NK-92 (cell line): ENCODE data around the gene CDKL4.
"Not testable (repeated sequence)": the region's sequence is repeated elsewhere in the genome, so short reads cannot be mapped to it uniquely, and the experiment has no call there.

Experiments
- DNase-seq: peaks from one replicate; lab custom pipeline; 2025; ENCODE audit not compliant: unreplicated experiment; lab: John Stamatoyannopoulos, UW

Gene CDKL4

DNA sequence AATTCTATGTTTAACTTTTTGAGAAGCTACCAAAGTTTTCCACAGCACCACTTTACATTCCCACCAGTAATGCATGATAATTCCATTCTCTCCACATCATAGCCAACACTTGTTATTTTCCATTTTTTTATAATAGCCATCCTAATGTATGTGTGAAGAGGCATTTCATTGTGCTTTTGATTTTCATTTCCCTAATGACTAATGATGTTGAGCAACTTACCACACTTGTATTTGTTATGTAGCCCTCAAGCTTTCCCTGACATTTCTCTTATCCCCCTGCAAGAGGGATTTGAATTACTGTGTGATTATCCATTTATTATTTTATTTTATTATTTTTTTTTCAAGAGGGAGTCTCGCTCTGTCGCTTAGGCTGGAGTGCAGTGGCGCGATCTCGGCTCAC is 99.4 kb downstream of the CDKL4 start:
- no peak for DNase-seq

DNA sequence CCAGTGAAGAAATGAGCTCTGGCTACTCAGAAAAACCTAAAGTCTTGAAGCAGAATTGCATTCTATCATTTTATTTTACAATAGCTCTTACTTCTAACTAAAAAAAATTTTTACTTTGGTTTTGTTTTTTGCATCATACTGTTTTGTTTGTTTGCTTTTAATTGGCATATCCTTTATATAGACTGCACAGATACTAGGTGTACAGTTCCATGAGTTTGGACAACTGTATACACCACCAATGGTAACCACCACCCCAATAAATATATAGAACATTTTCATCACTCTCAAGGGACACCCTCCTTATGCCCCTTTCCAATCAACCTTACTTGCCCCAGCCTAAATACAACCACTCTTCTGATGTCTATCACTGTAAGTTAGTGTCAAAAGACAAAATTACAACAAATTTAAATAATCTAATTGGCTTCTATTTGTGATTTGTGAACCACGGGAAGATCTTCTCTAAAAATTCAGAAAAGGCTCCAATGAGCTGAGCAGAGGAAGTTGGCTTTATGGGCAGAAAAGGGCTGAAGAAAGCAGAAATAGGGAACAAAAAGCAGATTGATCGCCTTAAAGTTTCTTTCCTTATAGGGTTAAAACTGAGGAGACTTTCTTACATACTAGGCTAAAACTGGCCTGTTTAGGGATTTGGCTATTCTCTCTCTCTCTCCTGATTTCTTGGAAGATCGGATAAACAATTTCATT is 100.7 kb downstream of the CDKL4 start:
- DNase-seq = no peak

DNA sequence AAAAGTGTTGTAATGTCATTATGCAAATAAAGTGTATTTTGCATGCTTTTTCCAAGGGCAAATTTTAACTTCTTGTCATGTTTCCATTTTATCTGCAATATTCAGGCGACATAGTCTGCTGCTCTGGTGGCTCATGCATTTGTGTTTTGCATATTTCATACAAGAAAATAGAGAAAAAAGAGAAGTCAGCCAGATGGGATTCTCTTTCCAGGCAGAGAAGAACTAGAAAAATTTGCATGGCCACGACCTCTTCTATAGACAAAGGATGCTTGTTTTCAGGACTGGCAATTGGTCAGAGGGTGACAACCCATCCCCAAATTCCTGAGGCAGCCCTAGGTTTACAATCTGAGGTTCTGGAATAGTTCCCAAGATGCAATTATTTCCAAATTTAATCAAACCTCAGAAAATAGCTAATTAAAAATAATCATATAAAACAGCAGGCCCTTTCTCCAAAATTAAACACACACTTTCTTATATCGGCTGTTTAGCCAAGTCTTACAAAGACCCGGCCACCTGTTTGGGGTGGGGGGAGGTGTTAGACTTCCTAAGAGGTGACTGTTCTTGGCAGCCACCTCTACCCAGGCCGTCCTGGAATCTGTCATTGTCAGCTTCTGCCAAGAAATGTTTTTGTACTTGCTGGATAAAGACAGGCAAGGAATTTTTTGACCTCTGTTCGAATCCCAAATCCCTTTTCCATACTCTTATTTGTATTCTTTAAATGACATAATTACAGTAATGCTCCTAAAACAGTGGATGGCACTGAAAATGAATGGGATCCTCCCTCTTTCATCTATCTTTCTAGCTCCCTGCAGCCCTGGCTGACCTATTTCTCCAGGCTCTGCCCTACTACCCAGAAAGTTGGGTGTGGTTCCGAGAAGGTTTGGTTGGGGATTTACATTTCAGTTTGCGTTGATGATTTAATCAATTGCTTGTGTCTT is 102.2 kb downstream of the CDKL4 start:
- no peak for DNase-seq

DNA sequence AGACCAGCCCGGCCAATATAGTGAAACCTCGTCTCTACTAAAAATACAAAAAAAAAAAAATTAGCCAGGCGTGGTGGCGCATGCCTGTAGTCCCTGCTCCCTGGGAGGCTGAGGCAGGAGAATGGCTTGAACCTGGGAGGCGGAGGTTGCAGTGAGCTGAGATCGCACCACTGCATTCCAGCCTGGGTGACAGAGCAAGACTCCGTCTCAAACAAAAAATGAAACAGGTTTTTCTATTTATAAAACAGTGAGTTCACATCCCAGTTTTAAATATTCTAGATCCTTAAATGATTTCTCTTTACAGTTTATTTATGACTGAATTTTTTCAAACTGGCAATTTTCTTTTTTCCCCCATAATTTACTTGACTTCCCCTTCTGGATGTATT is 102.8 kb downstream of the CDKL4 start:
- not testable (repeated sequence) for DNase-seq

DNA sequence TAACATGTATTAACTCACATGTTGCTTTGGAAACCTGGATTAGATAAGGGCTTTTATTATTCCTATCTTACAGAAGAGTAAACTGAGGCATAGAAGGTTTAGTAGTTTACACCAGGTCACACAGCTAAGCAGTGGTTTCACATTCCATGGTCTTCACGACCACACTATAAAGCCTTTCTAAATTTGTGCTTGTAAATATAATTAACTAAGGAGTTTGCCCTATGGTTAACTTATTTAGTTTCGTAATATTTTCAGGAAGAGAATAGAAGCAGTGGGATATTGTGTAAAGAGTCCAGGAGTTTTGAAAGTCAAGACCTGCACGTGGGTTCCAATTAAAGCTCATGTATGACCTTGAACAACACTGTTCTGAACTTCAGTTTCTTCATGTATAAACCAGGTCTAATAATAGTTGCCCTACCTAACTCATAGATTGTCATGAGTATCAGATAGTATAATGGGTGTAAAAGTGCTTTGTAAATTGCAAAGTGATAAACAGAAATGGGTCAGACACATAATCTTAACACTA is 103.4 kb downstream of the CDKL4 start:
- no peak for DNase-seq

DNA sequence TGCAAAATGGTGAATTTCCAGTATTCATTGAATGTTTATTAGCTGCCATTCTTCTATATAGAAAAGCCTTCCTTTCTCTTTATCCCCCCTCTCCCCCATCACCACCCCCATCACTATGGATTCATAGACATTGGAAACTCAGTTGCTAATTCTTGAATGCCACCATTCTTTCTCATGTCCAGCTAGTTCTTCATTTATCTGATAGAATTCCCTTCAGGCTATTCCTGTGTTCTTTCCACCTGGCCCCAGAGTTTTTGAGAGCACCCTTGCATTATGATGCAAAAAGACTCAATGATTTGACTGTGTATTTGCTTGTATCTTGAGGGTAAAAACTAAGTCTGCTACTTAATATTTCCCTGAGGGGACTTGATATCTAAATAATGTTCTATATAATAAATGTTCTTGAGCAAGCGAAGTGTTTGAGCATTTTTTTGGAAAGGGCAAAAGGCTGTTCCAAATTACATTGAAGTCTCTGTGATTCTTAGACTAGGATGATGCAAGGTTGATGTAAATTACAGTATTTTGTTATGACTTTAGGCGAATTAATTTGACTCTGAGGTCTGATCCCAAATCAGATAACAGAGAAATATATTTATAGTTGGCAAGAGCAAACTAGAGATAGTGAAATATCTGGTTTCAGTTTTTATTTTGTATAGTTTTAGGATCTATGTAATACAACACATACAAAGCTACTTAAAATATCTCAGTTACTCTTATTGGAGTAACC is 104.1 kb downstream of the CDKL4 start:
- DNase-seq = no peak

DNA sequence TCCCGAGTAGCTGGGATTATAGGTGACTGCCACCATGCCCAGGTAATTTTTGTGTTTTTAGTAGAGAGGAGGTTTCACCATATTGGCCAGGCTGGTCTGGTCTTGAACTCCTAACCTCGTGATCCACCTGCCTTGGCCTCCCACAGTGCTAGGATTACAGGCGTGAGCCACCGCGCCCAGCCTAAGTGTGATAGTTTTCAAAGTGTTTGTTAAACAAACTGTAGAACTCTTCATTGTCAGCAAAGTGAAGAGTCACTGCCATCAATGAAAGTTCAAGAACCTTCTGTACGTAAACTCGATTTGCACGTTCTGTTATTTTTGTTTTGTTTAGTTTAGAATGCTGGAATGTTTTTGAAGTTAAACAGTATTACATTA is 104.9 kb downstream of the CDKL4 start:
- no peak for DNase-seq

DNA sequence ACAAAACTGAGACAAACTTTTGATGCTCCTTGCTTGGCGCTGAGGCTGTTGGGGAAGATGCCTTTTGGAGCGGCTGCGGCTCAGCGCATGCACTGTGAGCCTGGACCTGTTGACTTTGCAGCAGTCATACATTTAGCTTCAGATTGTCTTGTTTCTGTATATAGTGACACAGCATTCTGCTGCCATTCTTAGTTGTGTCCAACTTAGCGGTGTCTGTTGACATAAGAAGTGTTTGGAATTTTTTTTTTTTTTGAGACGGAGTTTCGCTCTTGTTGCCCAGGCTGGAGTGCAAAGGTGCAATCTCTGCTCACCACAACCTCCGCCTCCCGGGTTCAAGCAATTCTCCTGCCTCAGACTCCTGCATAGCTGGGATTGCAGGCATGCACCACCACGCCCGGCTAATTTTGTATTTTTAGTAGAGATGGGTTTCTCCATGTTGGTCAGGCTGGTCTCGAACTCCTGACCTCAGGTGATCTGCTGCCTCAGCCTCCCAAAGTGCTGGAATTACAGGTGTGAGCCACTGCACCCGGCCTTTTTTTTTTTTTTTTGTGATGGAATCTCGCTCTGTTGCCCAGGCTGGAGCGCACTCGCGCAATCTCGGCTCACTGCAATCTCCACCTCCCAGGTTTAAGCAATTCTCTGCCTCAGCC is 105.5 kb downstream of the CDKL4 start:
- DNase-seq = not testable (repeated sequence)

DNA sequence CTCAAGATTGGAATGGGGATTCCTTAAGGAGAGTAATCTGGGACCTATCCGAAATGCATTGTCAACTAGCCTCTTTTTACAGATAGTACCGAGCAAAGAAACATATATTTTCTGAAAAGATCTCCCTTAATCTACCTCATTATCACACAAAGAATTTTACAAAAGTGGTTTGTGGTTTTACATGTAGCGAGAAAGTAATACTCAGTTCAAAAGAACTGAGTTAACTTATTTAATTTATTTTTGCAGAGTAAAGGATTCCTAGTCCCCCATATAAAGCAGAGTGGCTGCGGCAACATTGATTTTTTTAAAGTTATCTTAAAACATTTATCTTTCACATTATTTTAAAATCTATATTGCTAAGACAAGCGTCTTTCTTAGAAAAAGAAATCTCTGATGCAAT is 107.0 kb downstream of the CDKL4 start:
- no peak for DNase-seq

DNA sequence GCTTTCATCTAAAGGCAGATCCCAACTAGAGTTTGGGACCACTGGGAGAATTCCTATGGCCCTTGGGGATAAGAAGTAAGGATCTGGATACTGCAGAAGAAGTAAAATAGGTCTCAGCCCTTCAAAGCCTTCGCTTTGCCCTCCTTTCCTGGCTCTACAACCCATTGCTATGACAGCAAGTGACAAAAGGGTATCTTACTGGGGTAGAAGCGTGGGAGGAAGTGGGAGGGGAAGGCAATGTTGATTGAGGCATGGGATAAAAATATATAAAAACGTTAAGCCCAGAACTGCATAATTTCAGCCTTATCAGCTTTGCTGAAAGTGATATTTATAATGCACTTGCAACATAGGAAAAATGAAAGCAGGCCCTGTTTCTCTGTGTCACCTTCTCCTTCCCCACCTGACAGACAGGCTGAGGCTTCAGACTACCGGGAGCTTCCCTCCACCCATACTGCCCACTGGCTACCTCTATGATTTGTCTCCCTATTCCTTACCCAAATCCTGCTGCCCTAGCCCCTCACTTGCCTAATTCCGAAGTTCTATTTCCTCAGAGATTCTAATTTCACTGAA is 108.0 kb downstream of the CDKL4 start:
- no peak for DNase-seq

DNA sequence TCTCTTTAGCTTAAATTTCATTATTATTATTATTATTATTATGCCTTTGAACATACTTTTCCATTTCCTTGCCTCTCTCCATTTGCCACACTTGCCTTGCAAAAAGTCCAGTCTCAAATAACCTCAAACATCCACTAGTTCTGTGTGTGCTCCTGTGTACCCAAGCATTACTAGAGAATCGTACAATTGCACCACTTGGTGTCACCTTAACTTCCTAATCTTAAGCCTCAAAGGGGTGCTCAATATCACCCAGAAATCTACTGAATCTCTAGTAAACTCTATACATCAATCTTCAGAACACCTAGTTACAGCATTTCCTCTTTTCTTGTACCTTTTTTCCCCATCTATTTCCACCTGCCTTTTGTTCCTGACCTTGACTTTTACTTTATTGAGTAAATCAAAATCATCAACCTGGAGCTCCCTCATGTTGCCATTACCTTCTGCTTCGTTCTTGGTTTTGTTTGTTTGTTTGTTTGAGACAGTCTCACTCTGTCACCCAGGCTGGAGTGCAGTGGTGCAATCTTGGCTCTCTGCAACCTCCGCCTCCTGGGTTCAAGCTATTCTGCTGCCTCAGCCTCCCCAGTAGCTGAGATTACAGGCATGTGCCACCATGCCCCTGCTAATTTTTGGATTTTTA is 110.4 kb downstream of the CDKL4 start:
- DNase-seq = no peak

DNA sequence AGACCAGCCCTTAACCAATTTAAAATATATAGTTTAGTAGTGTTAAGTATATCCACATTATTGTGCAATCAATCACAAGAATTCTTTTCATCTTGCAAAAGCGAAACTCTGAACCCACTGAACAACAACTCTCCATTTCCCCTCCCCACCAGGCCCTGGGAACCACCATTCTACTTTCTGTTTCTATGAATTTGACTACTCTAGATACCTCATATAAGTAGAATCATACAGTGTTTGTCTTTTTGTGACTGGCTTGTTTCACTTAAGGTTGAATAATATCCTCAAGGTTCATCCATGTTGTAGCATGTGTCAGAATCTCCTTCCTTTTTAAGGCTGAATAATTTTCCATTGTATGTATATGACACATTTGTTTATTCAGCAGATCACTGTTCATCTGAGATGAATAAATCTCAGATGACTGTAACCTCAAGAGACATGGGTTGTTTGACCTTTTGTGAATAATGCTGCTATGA is 114.8 kb downstream of the CDKL4 start:
- no peak for DNase-seq

DNA sequence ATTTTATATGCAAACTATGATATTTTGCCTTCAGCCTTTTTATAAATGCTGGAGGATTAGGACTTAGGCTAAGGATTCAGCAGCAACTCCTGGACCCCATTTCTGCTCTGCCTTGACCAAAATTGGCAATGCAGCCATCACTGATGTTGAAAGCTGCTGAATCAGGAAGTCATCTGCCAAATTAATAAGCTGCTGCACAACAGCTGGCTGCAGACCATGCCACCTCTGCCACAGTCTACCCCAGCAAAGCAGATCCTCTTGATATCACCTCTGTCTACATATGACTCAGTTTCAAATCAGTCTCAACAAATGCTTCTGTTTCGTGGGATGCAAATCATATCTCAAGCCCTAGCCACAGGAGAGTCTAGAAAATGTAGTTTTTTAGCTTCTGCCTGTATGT is 115.8 kb downstream of the CDKL4 start:
- no peak for DNase-seq
